ENCODE results near the gene SYCE3.
A peak's percentile ranks its signal among the peaks of the same experiment; 100 is the strongest.

SYCE3 gene

DNA sequence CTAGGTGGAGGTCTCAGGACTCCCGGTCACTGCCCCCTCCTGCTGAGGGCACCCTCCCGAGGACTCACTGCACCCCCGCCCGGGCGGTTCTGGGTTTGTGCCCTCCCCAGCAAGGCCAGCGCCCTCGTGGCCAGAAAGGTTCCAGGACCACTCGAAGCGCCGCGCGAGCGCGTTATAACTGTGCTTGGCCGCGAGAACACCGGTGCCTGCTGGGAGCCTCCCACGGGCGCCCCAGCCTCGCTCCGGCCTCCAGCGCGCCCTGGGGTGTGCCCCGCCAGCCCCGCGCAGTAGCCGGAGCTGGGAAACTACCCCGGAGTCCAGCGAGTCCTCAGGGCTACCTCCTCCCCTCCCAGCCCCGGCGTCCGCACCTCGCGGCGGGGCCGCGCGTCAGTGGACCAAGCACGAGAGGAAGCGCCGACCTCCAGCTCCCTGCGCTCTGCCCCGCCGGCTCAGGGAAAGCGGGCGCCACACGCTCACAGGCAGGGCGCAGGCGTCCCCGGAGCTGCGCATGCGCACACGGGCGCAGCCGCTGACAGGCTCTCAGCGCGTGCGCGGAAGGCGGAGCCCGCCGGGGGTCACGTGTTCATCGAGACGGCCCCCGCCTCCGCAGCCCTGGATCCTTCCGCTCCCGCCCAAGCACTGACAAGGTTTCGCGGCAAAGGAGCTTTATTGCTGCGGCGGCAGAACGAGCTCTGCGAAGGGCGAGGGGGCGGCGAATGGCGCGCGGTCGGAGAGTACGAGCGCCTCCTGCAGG, 37.4 kb downstream of the SYCE3 start, which contains the start of gene SCO2:
TSS of gene SCO2 (minus strand) at position 495 of the 754 bp plus-strand sequence. CDS start 1,187 bp downstream, outside the sequence.
- peak; percentile 96 for DNase-seq (ENCODE audit: low read depth)
- peak within 1 kb of the TSS; percentile 75 for H3K4me3 ChIP-seq (ENCODE audit: low read length)

GRCh38 chr22:50524676-50525103, 38.0 kb downstream of the SYCE3 start:
- H3K4me3 ChIP-seq (ENCODE audit: low read length): peak overlapping the region; percentile 75
- no peak for DNase-seq (ENCODE audit: low read depth)
- TF ChIP-seq, protein P1, sequence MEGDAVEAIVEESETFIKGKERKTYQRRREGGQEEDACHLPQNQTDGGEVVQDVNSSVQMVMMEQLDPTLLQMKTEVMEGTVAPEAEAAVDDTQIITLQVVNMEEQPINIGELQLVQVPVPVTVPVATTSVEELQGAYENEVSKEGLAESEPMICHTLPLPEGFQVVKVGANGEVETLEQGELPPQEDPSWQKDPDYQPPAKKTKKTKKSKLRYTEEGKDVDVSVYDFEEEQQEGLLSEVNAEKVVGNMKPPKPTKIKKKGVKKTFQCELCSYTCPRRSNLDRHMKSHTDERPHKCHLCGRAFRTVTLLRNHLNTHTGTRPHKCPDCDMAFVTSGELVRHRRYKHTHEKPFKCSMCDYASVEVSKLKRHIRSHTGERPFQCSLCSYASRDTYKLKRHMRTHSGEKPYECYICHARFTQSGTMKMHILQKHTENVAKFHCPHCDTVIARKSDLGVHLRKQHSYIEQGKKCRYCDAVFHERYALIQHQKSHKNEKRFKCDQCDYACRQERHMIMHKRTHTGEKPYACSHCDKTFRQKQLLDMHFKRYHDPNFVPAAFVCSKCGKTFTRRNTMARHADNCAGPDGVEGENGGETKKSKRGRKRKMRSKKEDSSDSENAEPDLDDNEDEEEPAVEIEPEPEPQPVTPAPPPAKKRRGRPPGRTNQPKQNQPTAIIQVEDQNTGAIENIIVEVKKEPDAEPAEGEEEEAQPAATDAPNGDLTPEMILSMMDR (conservative IDR thresholded peaks at IDR 0.05; ENCODE audit: low read length): no peak

More for the DNA sequence above, 37.4 kb downstream of the SYCE3 start, which contains the start of gene SCO2:
- TF ChIP-seq, protein P1 (conservative IDR thresholded peaks at IDR 0.05; ENCODE audit: low read length): peak; percentile 25; the same call in 1 of the 2 replicates

DNA sequence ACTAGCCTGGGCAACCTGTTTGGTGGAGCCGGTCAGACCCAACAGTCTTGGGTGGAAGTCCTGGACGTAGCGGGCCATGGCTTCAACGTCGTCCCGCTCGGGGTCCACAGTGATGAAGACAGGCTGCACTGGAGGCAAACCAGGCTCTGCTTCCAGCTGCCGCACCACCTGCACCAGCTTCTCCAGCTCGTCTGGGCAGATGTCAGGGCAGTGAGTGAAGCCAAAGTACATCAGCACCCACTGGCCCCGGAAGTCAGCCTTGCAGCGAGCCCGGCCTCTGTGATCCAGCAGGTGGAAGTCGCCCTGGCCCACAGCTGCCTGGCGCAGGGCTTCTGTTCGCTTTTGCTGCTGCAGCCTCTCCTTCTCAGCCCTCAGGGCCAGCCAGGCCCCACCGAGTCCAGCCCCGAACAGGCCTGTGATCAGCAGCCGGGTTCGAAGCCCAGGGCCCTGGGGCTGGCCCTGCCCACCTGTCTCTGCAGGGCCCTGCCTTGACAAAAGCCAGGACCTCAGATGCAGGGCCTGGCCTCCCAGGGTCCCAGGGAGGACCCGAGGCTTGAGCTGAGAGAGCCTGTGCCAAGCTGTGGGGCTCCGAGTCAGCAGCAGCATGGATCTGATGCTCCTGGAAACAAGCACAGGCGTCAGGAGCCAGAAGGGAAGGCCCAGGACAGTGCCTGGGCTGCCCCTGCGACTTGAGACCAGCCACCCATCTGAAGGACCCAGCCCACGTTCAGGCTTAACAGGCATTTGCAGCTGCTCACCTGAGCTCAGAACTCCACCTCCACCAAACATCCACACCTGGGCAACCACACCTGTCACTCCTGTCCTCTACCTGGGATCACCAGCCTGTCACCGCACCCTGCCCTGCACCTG, 38.7 kb downstream of the SYCE3 start:
- no peak for DNase-seq (ENCODE audit: low read depth)

GRCh38 chr22:50523458-50523805, 39.3 kb downstream of the SYCE3 start:
- H3K4me3 ChIP-seq (ENCODE audit: low read length): no peak overlapping the region
- no peak for DNase-seq (ENCODE audit: low read depth)
- TF ChIP-seq, protein P1 (conservative IDR thresholded peaks at IDR 0.05; ENCODE audit: low read length): no peak

More for the DNA sequence above, 38.7 kb downstream of the SYCE3 start:
- H3K4me3 ChIP-seq (ENCODE audit: low read length): peak overlapping the region; percentile 75
- TF ChIP-seq, protein P1 (conservative IDR thresholded peaks at IDR 0.05; ENCODE audit: low read length): no peak

DNA sequence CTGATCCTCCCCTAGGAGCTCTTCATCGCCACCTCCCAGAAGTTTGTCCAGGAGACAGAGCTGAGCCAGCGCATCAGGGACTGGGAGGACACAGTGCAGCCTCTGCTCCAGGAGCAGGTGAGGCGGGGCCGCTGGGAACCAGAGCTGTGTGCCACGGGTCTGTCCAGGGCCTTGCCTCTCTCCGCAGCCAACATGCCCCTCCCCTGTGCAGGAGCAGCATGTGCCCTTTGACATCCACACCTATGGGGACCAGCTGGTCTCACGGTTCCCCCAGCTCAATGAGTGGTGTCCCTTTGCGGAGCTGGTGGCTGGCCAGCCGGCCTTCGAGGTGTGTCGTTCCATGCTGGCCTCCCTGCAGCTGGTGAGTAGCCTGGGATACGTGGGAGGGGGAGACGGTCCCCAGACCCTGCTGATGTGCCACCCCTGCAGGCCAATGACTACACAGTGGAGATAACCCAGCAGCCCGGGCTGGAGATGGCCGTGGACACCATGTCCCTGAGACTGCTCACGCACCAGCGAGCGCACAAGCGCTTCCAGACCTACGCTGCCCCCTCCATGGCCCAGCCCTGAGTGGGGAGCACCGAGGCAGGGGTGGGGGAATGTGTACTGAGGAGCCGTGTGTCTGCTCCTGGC, 39.8 kb downstream of the SYCE3 start:
- no peak for DNase-seq (ENCODE audit: low read depth)
- H3K4me3 ChIP-seq (ENCODE audit: low read length): no peak overlapping the region
- TF ChIP-seq, protein P1 (conservative IDR thresholded peaks at IDR 0.05; ENCODE audit: low read length): no peak

DNA sequence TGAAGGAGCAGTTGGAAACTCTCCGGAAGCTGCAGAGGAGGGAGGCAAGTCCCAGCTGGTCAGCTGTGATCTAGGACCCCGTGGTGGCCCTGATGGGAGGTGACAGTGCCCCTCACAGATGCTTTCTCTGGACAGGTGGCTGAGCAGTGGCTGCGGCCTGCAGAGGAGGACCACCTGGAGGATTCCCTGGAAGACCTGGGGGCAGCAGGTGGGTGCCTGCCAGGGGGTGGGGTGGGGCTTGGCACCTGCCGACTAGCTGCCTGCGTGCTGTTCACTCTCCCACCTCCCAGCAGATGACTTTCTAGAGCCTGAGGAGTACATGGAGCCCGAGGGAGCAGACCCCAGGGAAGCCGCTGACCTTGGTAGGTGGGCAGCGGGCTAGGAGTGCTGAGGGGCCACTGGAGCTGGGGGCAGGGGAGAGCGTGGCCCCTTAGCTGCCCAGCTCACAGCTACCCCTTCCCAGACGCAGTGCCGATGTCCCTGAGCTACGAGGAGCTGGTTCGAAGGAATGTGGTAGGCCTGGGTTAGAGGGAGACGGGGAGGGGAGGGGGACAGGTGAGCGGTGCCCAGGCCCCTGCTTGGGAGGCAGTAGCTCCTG, 40.4 kb downstream of the SYCE3 start:
- DNase-seq (ENCODE audit: low read depth): no peak
- TF ChIP-seq, protein P1 (conservative IDR thresholded peaks at IDR 0.05; ENCODE audit: low read length): no peak
- no peak overlapping the region for H3K4me3 ChIP-seq (ENCODE audit: low read length)
